HCT116 (cell line): Measurements from ENCODE around the gene RPE65. TPM values are rescaled to one million over a fixed set of nuclear protein-coding genes. Genes with fewer than 3 reads are reported as not detected.

Experiments used
- ATAC-seq: fragments of 200-7000 bp; cut with Tn5 transposase; 2 replicates; pipeline ENCODE4 v1.9.1; 2020; ENCODE audit warnings: mild to moderate bottlenecking, moderate library complexity
- BruUV-seq: library from RNA; stranded (reverse); fragments of 400-500 nt; replicated peaks from 2 replicates; lab custom pipeline; 2021; lab: Mats Ljungman, UMichigan
- CTCF ChIA-PET: fragments of 300-600 bp; sonication (Branson Sonifier 250); formaldehyde crosslinking; loops from one replicate; lab custom pipeline; 2021; ENCODE audit warnings: antibody characterized with exemption; lab: Charles Lee
- POLR2A ChIA-PET: fragments of 300-600, 350-600 bp; sonication (Branson Sonifier 250); formaldehyde crosslinking; loops from one replicate; lab custom pipeline; 2021; ENCODE audit warnings: antibody characterized with exemption; lab: Charles Lee
- RAD21 ChIA-PET, 2 experiments: fragments of 300-600 bp; sonication (Branson Sonifier 250); formaldehyde crosslinking; loops; one replicate each; lab custom pipeline; 2023; ENCODE audit warnings: low total read pairs in 2 of 2; ENCODE audit not compliant: uncharacterized antibody in 2 of 2, unreplicated experiment in 2 of 2, low non-redundant PET in 1 of 2; lab: Charles Lee
- DNase-seq: peaks from one replicate; pipeline ENCODE4 v3.0.0-alpha.2; 2010; ENCODE audit warnings: low read depth, low spot score
- H2AFZ ChIP-seq: fragments of 200-600 bp; shearing (Covaris generic), sonication (generic); 2 replicates; pipeline ENCODE4 v1.6.1; 2017; ENCODE audit warnings: low read depth, mixed run types, mixed read lengths, antibody characterized with exemption, low read length; ENCODE audit not compliant: poor library complexity, severe bottlenecking
- H3K27ac ChIP-seq: 2 replicates; pipeline ENCODE4 v1.5.1; 2012; ENCODE audit warnings: low read depth, low read length
- H3K27me3 ChIP-seq: fragments of 200-600 bp; sonication (generic); 2 replicates; pipeline ENCODE4 v1.6.1; 2016; ENCODE audit warnings: mixed run types, low read length, mixed read lengths; ENCODE audit not compliant: insufficient read depth
- H3K36me3 ChIP-seq, 2 experiments: fragments of 200-500 bp in 1 of 2; fragments of 200-600 bp in 1 of 2; sonication (Bioruptor generic) in 1 of 2; sonication (generic) in 1 of 2; 2 replicates each; pipeline versions ENCODE4 v1.5.1 to v1.6.1; 2014 to 2016; ENCODE audit warnings: low read length in 2 of 2, inconsistent platforms in 1 of 2, mixed read lengths in 1 of 2, mixed run types in 1 of 2; ENCODE audit not compliant: insufficient read depth in 2 of 2, control insufficient read depth in 1 of 2
- H3K4me1 ChIP-seq, 2 experiments: fragments of 200-600 bp in 1 of 2; sonication (generic) in 1 of 2; 2 replicates each; pipeline versions ENCODE4 v1.5.1 to v1.6.1; 2012 to 2017; ENCODE audit warnings: low read length in 2 of 2, inconsistent platforms in 1 of 2, mild to moderate bottlenecking in 1 of 2, mixed read lengths in 1 of 2, mixed run types in 1 of 2, moderate library complexity in 1 of 2; ENCODE audit not compliant: insufficient read depth in 2 of 2, control insufficient read depth in 1 of 2
- H3K4me2 ChIP-seq: fragments of 200-600 bp; sonication (generic); 2 replicates; pipeline ENCODE4 v1.6.1; 2017; ENCODE audit warnings: mixed run types, low read length, mixed read lengths
- H3K4me3 ChIP-seq, 2 experiments: fragments of 200-600 bp in 1 of 2; sonication (generic) in 1 of 2; replicated peaks in 1 of 2; 2 replicates each; pipeline ENCODE4 v1.5.1; 2011 to 2016; ENCODE audit warnings: low read length in 2 of 2, control low read depth in 1 of 2, low read depth in 1 of 2, mild to moderate bottlenecking in 1 of 2, mixed read lengths in 1 of 2, mixed run types in 1 of 2
- H3K79me2 ChIP-seq: fragments of 200-600 bp; sonication (generic); 2 replicates; pipeline ENCODE4 v1.6.1; 2017; ENCODE audit warnings: mild to moderate bottlenecking, mixed run types, low read length, moderate library complexity, mixed read lengths; ENCODE audit not compliant: insufficient read depth
- H3K9ac ChIP-seq: fragments of 200-600 bp; sonication (generic); 2 replicates; pipeline ENCODE4 v1.6.1; 2016; ENCODE audit warnings: low read length, mixed read lengths
- H3K9me2 ChIP-seq: fragments of 200-600 bp; sonication (generic), shearing (Covaris generic); 2 replicates; pipeline ENCODE4 v1.6.1; 2017; ENCODE audit warnings: mixed run types, mild to moderate bottlenecking, moderate library complexity; ENCODE audit not compliant: insufficient read depth
- H3K9me3 ChIP-seq, 2 experiments: fragments of 200-500 bp in 1 of 2; fragments of 200-600 bp in 1 of 2; sonication (Bioruptor generic) in 1 of 2; sonication (generic) in 1 of 2; 2 replicates each; pipeline ENCODE4 v1.6.1; 2014 to 2017; ENCODE audit warnings: low read length in 2 of 2, mixed read lengths in 2 of 2, inconsistent platforms in 1 of 2, low read depth in 1 of 2, mild to moderate bottlenecking in 1 of 2, mixed run types in 1 of 2, moderate library complexity in 1 of 2; ENCODE audit not compliant: control insufficient read depth in 1 of 2, insufficient read depth in 1 of 2
- H4K20me1 ChIP-seq: fragments of 200-600 bp; sonication (generic), shearing (Covaris generic); 2 replicates; pipeline ENCODE4 v1.6.1; 2017; ENCODE audit warnings: mixed run types, mild to moderate bottlenecking, moderate library complexity; ENCODE audit not compliant: insufficient read depth
- CBX3 ChIP-seq: IDR thresholded peaks from 2 replicates; pipeline ENCODE4 v1.6.1; 2012; ENCODE audit warnings: low read depth
- EGR1 ChIP-seq: IDR thresholded peaks from 2 replicates; pipeline ENCODE4 v1.6.1; 2012; ENCODE audit warnings: low read depth
- EZH2 ChIP-seq: fragments of 200-600 bp; sonication (generic); IDR thresholded peaks from 2 replicates; pipeline ENCODE4 v1.6.1; 2017; ENCODE audit warnings: antibody characterized with exemption, mixed run types
- FOSL1 ChIP-seq: IDR thresholded peaks from 2 replicates; pipeline ENCODE4 v1.6.1; 2012; ENCODE audit warnings: low read depth
- JUND ChIP-seq: IDR thresholded peaks from 2 replicates; pipeline ENCODE4 v1.6.1; 2012
- POLR2AphosphoS5 ChIP-seq: IDR thresholded peaks from 2 replicates; pipeline ENCODE4 v1.6.1; 2011; ENCODE audit warnings: mild to moderate bottlenecking, low read depth, low read length, moderate library complexity
- RAD21 ChIP-seq: IDR thresholded peaks from 2 replicates; pipeline ENCODE4 v1.6.1; 2012; ENCODE audit warnings: low read depth, mild to moderate bottlenecking
- SP1 ChIP-seq: IDR thresholded peaks from 2 replicates; pipeline ENCODE4 v1.6.1; 2012; ENCODE audit warnings: low read depth
- YY1 ChIP-seq: IDR thresholded peaks from 2 replicates; pipeline ENCODE4 v1.6.1; 2011; ENCODE audit warnings: low read length, low read depth, moderate library complexity, mild to moderate bottlenecking; ENCODE audit not compliant: insufficient replicate concordance; ENCODE audit errors: extremely low read depth
- ZFX ChIP-seq: fragments of 450-650 bp; IDR thresholded peaks from 2 replicates; pipeline ENCODE4 v1.6.1; 2017
- intact Hi-C: fragments of 100-400 bp; cut with micrococcal nuclease; formaldehyde crosslinking; loops from 2 replicates; pipeline ENCODE4 v1.10.0; 2022
- total RNA-seq: library from RNA; stranded (reverse); gene quantifications from one replicate; pipeline ENCODE4 v1.2.1, GENCODE V29; 2021; ENCODE audit not compliant: unreplicated experiment
- TF ChIP-seq, protein P1 (sequence below): IDR thresholded peaks from 2 replicates; pipeline ENCODE4 v1.6.1; 2012
- TF ChIP-seq, protein P2 (sequence below), 3 experiments: fragments of 200-600 bp in 1 of 3; sonication (generic) in 1 of 3; IDR thresholded peaks in 2 of 3; conservative IDR thresholded peaks in 1 of 3; 2 replicates each; pipeline ENCODE4 v1.5.1; 2012 to 2017; ENCODE audit warnings: low read depth in 2 of 3, low read length in 2 of 3, antibody characterized with exemption in 1 of 3, borderline replicate concordance in 1 of 3, control low read depth in 1 of 3, mild to moderate bottlenecking in 1 of 3, mixed read lengths in 1 of 3, mixed run types in 1 of 3, moderate library complexity in 1 of 3; ENCODE audit not compliant: insufficient read depth in 1 of 3

Gene RPE65
- total RNA-seq, 1 experiment from 2014 or later = not detected

DNA sequence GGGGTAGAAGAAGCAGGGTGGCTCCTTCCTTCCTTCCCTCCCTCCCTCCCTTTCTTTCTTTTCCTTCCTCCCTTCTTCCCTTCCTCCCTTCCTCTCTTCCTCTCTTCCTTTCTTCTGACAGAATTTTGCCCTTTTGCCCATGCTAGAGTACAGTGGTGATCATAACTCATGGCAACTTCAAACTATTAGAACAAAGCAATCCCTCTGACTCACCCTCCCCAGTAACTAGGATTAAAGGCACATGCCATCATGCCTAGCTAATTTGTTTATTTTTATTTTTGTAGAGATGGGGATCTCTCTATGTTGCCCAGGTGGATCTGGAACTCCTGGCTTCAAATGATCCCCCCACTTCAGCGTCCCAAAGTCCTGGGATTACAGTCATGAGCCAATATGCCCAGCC, 10.0 kb upstream of the RPE65 start (continued):
- TF ChIP-seq, protein P1, sequence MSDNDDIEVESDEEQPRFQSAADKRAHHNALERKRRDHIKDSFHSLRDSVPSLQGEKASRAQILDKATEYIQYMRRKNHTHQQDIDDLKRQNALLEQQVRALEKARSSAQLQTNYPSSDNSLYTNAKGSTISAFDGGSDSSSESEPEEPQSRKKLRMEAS = no peak
- TF ChIP-seq FOSL1 (peak; percentile 35; the same call in 1 of the 2 replicates), JUND (peak; percentile 28; the same call in 1 of the 2 replicates), RAD21 (no peak), EZH2 (no peak), ZFX (no peak), EGR1 (no peak)

DNA sequence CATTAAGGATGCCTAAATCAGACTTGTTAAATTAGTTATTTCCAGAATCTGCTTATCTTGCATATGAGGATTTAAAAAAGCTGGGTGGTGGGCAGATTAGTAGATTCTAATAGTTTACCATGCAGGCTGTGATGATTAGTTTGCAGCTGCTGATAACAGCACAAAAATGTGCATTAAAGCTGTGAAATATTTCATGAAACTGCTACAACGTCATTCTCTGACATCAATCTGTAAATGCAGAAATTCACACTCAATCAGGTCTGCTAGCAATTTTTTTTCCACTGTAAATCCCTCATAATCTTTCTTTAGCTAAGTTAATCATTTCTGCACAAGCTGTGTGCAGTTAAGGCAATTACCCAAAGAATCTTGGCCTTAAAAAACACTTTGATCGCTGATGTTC, 9.3 kb upstream of the RPE65 start:
- RAD21 ChIA-PET = no interaction called here
- no peaks in the 10 kb centered on the region for H3K9me2 ChIP-seq
- CTCF ChIA-PET = interaction anchor here (0.8 kb wide), 1 partner anchor 13 kb away, joined by 3 read pairs; no protein-coding TSS in a partner anchor

More for the DNA sequence above, 9.3 kb upstream of the RPE65 start:
- H3K27me3 ChIP-seq = no peaks in the 10 kb centered on the region
- H3K4me1 ChIP-seq = peaks cover 0 to 19% of the 10 kb centered on the region in 2 experiments; a peak in 2 of 4 replicates
- no peaks in the 10 kb centered on the region for H3K79me2 ChIP-seq
- BruUV-seq = no TSS peak
- peak overlapping the region; percentile 21 for H3K4me2 ChIP-seq
- intact Hi-C loops = no loop called here
- no peaks in the 10 kb centered on the region for H4K20me1 ChIP-seq
- peaks cover 0 to 34% of the 10 kb centered on the region in 2 experiments; a peak in 2 of 4 replicates for H3K36me3 ChIP-seq
- H3K9me3 ChIP-seq = peaks cover 0 to 10% of the 10 kb centered on the region in 2 experiments; a peak in 1 of 4 replicates
- ATAC-seq (no peak), DNase-seq (no peak)
- H3K4me3 ChIP-seq = no peak overlapping the region
- H3K27ac ChIP-seq = no peak overlapping the region
- POLR2A ChIA-PET = no interaction called here
- no peak overlapping the region for H3K9ac ChIP-seq
- no peak overlapping the region for H2AFZ ChIP-seq
- TF ChIP-seq SP1 = no peak
- TF ChIP-seq EGR1 = no peak
- TF ChIP-seq RAD21 = no peak
- TF ChIP-seq YY1 = no peak
- TF ChIP-seq EZH2 = no peak
- no peak for TF ChIP-seq POLR2AphosphoS5
- TF ChIP-seq, protein P2, sequence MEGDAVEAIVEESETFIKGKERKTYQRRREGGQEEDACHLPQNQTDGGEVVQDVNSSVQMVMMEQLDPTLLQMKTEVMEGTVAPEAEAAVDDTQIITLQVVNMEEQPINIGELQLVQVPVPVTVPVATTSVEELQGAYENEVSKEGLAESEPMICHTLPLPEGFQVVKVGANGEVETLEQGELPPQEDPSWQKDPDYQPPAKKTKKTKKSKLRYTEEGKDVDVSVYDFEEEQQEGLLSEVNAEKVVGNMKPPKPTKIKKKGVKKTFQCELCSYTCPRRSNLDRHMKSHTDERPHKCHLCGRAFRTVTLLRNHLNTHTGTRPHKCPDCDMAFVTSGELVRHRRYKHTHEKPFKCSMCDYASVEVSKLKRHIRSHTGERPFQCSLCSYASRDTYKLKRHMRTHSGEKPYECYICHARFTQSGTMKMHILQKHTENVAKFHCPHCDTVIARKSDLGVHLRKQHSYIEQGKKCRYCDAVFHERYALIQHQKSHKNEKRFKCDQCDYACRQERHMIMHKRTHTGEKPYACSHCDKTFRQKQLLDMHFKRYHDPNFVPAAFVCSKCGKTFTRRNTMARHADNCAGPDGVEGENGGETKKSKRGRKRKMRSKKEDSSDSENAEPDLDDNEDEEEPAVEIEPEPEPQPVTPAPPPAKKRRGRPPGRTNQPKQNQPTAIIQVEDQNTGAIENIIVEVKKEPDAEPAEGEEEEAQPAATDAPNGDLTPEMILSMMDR (IDR thresholded peaks at IDR 0.05 in 2 of 3, conservative IDR thresholded peaks at IDR 0.05 in 1 of 3; ENCODE audit: borderline replicate concordance in 1 of 3, insufficient read depth in 1 of 3, low read depth in 2 of 3, low read length in 2 of 3) = no peak
- TF ChIP-seq CBX3 = no peak
